Fibroblast of peridontal ligament (primary cell): Measurements from ENCODE around the gene NDUFAF5.
A peak's percentile ranks its signal among the peaks of the same experiment; 100 is the strongest.
"Not testable (repeated sequence)": the region's sequence is repeated elsewhere in the genome, so short reads cannot be mapped to it uniquely, and the experiment has no call there.

Source experiments
- DNase-seq: peaks from one replicate; pipeline ENCODE4 v3.0.0-alpha.2; 2010; ENCODE audit errors: extremely low read depth

The NDUFAF5 gene

GRCh38 chr20:13784893-13785715 is at the start of gene NDUFAF5, which contains the start of gene ESF1:
Gene NDUFAF5, plus strand, starts transcription at chr20:13785028. Its CDS starts 41 bp downstream, at chr20:13785069.
Gene ESF1, minus strand, starts transcription at chr20:13784919. Its CDS starts 1,779 bp downstream, at chr20:13783140.
- peak; percentile 97 for DNase-seq

- no peak for DNase-seq
Measured at GRCh38 chr20:13735826-13736225, 49.0 kb upstream of the NDUFAF5 start.

GRCh38 chr20:13736436-13737191 is 48.2 kb upstream of the NDUFAF5 start:
- peak; percentile 93 for DNase-seq

DNA sequence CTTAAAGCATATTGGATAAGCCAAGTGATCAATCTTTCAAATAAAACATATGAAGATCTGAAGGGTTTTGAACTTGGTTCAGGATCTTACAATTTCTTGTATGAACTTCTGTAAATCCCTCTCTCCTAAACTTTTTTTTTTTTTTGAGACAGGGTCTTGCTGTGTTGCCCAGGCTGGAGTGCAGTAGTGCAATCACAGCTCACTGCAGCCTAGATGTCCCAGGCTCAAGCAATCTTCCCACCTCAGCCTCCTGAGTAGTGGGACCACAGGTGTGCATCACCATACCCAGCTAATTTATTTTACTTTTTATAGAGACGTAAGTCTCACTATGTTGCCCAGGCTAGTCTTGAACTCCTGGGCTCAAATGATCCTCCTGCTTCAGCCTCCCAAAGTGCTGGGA is 46.6 kb upstream of the NDUFAF5 start:
- DNase-seq: not testable (repeated sequence)

DNA sequence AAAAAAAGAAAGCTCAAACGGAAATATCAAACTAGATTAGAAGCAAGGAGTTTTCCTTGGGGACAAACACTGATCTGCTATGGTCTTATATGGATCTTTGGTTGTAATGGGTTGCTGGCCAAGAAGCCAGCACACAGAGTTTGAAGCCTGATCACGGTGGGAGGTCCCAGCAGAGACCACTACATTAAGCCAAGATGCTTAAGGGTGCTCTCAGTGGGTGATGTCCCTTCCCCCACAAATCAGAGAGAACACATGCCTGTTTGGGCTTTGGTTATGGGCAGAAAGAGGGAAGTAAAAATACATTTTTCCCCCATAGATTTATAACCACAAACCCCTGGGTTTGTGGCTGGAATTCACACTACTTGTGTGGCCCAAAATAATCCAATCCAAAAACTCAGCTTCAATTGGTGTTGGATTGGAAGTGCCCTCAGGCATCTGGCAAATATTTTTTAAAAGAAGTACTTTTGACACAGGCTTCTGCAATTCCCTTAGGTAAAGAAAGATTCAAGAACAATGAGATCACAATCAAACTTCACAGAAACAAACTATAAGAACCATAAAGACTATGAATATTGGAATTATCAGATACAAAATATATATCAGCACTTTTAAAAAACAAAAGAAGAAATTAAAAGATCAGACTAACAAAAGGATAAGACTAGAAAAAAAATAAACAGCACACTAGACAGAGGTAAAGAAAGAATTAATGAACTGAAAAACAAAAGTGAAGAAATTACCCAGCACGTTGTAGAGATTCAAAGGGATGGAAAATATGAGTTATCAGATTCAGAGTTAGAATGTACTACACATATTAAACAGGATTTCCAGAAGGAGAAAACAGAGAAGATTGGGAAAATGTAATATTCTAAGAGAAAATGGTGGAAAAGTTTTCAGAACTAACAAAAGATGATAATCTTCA is 44.8 kb upstream of the NDUFAF5 start:
- peak; percentile 46 for DNase-seq

DNA sequence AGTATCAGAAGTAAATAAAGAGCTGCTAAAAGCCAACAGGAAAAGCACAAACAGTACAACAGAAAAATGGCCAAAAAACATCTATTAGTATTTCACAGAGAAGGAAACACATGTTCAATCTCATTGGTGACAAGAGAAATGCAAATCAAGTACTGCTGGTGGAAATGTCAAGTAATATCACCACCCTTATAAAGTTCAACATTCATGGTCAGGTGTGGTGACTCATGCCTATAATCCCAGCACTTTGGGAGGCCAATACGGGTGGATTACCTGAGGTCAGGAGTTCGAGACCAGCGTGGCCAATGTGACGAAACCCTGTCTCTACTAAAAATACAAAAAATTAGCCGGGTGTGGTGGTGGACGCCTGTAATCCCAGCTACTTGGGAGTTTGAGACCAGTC is 42.9 kb upstream of the NDUFAF5 start:
- DNase-seq: no peak

GRCh38 chr20:13744352-13744751 is 40.5 kb upstream of the NDUFAF5 start:
- DNase-seq: no peak

DNA sequence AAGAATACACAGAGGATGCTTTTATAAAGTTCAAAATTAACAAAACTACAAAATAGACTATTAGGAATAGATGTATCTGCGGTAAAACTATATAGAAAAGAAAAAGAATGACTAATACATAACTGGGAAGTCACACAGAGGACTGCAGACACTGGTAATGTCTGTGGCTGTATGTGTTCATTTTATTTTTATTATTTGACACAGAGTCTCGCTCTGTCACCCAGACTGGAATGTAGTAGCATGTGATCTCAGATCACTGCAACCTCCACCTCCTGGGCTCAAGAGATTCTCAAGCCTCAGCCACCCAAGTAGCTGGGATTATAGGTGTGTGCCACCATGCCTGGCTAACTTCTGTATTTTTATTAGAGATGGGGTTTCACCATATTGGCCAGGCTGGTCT is 39.0 kb upstream of the NDUFAF5 start:
- no peak for DNase-seq

DNA sequence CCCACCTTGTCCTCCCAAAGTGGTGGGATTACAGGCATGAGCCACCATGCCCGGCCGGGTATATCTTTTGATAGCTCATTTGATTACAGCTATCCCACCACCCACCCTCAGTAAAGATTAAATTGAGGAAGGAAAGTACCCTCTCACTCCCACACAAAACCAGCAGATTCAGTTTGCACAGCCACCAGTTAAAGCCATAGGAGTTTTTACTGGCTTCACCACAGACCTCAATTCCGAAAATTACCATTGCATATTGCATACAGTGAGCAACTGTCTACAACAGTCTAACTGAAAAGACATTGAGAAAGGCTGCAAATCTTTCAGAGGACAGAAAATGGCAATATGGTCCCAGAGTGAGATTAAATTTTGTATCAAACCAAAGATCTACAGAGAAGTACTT is 35.0 kb upstream of the NDUFAF5 start:
- no peak for DNase-seq

- DNase-seq: no peak
Measured at GRCh38 chr20:13753436-13754036, 31.3 kb upstream of the NDUFAF5 start.

DNA sequence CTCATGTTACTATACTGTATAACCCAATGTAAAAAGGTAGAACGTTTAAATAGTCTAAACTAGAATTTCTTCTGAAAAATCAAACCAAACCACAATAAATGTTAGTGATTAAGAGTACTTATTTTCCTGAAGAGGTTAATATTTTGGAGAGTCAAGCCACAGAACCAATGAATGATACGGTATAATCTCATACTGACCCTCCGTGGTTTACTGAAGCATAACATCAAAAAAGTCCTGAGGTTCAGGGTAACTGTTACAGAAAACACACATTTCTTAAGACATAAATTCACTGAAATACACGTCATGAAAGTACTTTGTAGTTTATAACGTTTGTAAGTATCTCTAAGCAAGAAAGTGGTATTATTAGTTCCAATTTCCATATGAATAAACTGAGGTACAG is 29.0 kb upstream of the NDUFAF5 start:
- peak; percentile 23 for DNase-seq

DNA sequence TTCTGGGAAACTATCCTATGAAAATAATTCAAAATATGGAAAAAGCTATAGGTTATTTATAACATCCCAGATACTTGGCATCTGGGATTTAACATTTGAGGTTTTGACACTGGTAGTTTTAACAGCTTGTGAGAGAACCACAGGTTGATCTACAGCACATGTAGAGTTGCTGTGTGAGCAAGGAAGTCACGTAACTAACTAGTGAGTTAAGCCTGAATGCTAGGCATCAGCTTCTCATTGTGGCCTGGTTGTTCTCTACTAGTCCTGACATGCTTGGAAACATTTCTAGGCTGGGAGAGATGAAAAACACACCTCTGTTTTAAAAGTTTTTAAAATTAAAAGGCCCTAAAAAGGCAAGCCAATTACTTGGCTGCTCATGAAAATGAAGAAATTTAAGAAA is 28.3 kb upstream of the NDUFAF5 start:
- DNase-seq: no peak

- no peak for DNase-seq
Measured at GRCh38 chr20:13758884-13759283, 25.9 kb upstream of the NDUFAF5 start.

- DNase-seq: not testable (repeated sequence)
Measured at GRCh38 chr20:13760451-13760946, 24.3 kb upstream of the NDUFAF5 start.

DNA sequence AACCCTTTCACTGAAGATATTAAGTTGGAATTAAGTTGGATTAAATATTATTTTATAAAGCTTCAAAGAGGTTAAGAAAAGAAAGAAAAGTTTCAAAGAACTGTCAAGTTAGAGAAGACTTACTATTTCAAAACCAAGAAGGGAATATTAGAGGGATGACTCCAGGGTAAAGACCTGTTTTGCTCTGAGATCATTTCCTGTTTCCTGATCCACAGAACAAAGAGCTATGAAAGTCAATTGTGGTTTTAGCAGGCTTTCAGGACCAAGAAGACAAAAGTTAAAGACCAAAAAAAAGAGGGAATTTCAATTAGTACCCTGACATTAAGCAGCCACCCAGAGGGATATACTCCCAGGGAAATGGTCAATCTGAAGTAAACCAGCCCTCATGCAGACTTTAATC is 19.5 kb upstream of the NDUFAF5 start:
- no peak for DNase-seq

DNA sequence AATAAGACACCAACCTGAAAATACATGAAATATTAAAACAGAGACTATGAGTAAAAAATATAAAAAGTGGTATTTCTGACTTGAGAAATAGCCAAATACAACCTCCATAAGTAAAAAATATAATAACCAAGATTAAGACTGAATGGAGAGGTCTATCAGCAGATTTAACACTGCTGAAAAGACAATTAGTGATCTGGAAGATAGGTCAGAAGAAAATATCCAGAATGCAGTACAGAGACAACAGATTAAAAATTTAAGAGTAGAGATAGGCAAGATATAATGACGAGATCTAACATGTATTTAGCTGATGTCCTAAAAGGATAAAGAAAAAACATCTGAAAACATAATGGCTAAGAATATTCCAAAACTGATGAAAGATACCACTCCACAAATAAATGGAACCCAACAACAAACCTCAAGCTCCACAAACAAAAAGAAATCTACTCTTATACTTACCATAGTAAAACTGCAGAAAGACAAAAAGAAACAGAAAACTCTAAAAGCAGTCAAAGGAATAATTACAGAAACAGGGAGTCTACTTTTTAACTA is 18.9 kb upstream of the NDUFAF5 start:
- no peak for DNase-seq

- no peak for DNase-seq
Measured at GRCh38 chr20:13770141-13770540, 14.7 kb upstream of the NDUFAF5 start.

DNA sequence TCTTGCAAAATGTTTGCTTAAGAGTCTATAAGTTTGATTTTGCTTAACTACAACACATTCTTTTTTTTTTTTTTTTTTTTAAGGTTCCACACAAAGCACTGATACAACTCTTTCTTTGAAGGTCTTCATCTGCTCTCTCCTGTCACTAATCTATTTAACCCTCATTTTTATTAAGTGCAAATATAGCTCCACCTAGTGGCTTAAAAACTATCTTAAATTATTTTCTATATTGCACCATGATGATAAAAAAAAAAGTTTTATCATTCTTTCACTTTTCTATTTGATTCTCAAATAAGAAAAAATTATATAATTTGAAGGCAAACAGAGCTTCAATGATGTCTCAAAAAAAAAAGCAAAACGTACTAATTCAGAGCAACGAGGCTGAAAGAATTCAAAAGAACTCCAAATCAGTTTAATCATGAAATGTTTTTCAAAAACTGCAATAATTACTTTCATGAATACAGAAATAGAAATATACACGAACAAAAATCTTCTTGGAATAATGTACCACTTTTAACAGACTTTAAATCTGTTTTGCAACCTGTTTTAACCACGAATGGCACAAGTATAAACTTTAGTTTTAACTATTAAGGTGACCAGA is 12.9 kb upstream of the NDUFAF5 start:
- peak; percentile 58 for DNase-seq

DNA sequence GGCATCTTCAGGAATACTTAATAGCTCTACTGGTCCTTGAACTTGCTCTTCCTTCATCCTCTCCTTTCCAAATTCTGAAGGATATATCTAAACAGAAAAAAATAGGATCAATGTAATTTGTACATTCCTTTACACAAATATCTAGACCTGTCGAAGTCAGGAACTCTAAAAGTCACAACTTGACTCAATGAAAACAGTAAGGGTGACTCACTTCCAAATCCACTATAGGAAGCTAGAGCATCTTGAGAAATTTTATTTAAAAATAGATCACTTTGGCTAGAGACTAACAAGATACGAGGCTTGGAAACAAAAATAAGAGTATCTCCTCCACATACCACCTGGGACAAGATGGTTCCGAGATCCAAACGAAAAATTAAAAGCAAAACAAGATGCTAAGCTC is 12.3 kb upstream of the NDUFAF5 start:
- no peak for DNase-seq

DNA sequence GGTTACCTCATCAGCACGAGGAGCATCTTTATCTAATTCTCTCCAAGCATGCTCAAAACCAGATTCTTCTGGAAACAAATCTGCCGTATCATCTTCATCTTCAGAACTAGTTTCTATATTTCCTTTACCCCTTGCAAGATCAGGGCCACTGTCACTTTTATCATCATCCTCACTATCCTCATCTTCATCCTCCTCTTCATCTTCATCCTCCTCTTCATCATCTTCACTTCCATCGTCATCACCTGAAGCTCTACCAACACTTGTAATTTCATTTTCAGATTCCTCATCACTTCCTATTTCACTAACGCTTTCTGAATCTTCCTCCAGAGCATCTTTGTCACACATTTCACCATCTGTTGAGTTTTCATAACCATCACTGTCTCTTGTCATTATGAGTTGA is 9.0 kb upstream of the NDUFAF5 start:
- no peak for DNase-seq
